Thoracic aorta (tissue), 2 donors: ENCODE data around the gene MEOX1. TPM values are rescaled to one million over a fixed set of nuclear protein-coding genes. Genes with fewer than 3 reads are reported as not detected.
"Not testable (repeated sequence)": the region's sequence is repeated elsewhere in the genome, so short reads cannot be mapped to it uniquely, and the experiment has no call there.

ENCODE experiments used
- ATAC-seq: fragments of 150-250 bp; one replicate; pipeline ENCODE4 v1.8.0; 2017; ENCODE audit warnings: low read depth; ENCODE audit not compliant: insufficient number of reproducible peaks, low FRiP score
- DNase-seq: peaks from one replicate; pipeline ENCODE4 v3.0.0-alpha.2; 2020; ENCODE audit warnings: low spot score
- H3K27ac ChIP-seq, 2 donors: fragments of 200-600 bp; sonication (generic); 1 replicate in 1 of 2; 2 replicates in 1 of 2; pipeline ENCODE4 v1.5.1; 2016; ENCODE audit warnings: mild to moderate bottlenecking in 2 of 2, moderate library complexity in 2 of 2
- H3K27me3 ChIP-seq: fragments of 200-600 bp; sonication (generic); replicated peaks from 2 replicates; pipeline ENCODE4 v1.6.0; 2016; ENCODE audit warnings: mild to moderate bottlenecking; ENCODE audit not compliant: insufficient read depth
- H3K36me3 ChIP-seq: fragments of 200-600 bp; sonication (generic); one replicate; pipeline ENCODE4 v1.5.1; 2016
- H3K4me1 ChIP-seq, 2 donors: fragments of 200-600 bp; sonication (generic); 1 replicate in 1 of 2; 2 replicates in 1 of 2; pipeline versions ENCODE4 v1.5.1 to v1.6.0; 2016; ENCODE audit warnings: low read depth in 2 of 2, mild to moderate bottlenecking in 1 of 2; ENCODE audit not compliant: control insufficient read depth in 1 of 2
- H3K4me3 ChIP-seq: fragments of 200-600 bp; sonication (generic); 2 replicates; pipeline ENCODE4 v1.5.1; 2016; ENCODE audit warnings: mild to moderate bottlenecking
- H3K9me3 ChIP-seq: fragments of 200-600 bp; sonication (generic); 2 replicates; pipeline ENCODE4 v1.5.1; 2016
- total RNA-seq, 2 donors: library from RNA; depleted of rRNA; stranded (reverse); fragments of >200 nt; gene quantifications; one replicate each; pipeline versions ENCODE4 v1.1.0 to v1.2.3, GENCODE V29; 2016
- TF ChIP-seq, protein P1 (sequence below): fragments of 200-600 bp; sonication (generic); IDR thresholded peaks from one replicate; pipeline ENCODE4 v1.5.1; 2019; ENCODE audit warnings: antibody characterized with exemption

MEOX1 gene
- total RNA-seq, 2 donors from 2014 or later: 3.0 to 5.4 TPM

DNA sequence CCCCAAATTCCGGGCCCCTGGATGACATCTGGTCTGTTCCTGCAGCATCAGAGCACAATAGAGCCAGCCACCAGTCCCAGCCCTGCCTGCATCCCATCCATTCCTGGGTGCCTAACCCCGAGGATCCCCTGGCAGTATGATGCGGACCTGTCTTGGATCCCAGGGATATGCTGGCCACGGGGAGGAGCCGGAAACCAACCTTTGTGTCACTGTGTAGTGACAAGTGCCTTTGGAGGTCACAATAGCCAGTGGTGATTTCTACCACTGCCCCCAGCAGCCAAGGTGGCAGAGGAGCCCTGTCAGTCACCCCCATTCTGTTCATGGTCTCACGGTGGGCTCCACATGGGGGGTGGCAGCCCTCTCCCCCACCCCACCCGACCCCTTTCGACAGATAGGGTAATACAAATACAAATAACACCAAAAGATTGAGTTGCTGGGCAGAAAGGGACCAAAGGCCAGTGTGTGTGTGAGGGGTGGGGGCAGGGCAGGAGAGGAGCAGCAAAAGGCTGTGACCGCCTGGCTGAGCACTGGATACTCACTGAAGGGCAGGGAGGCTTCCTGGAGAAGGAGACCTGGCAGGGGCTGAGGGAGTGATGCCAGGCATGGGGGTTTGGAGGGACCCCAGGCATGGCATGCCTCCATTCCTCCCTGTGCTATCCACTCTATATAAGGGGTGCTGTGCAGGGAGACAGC, 29.0 kb upstream of the MEOX1 start:
- TF ChIP-seq, protein P1, sequence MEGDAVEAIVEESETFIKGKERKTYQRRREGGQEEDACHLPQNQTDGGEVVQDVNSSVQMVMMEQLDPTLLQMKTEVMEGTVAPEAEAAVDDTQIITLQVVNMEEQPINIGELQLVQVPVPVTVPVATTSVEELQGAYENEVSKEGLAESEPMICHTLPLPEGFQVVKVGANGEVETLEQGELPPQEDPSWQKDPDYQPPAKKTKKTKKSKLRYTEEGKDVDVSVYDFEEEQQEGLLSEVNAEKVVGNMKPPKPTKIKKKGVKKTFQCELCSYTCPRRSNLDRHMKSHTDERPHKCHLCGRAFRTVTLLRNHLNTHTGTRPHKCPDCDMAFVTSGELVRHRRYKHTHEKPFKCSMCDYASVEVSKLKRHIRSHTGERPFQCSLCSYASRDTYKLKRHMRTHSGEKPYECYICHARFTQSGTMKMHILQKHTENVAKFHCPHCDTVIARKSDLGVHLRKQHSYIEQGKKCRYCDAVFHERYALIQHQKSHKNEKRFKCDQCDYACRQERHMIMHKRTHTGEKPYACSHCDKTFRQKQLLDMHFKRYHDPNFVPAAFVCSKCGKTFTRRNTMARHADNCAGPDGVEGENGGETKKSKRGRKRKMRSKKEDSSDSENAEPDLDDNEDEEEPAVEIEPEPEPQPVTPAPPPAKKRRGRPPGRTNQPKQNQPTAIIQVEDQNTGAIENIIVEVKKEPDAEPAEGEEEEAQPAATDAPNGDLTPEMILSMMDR: no peak
- no peak overlapping the region for H3K4me3 ChIP-seq
- no peaks in the 10 kb centered on the region for H3K36me3 ChIP-seq
- no peaks in the 10 kb centered on the region for H3K27me3 ChIP-seq
- H3K9me3 ChIP-seq: no peaks in the 10 kb centered on the region
- DNase-seq (no peak), ATAC-seq (no peak)
- H3K27ac ChIP-seq: no peak overlapping the region
- H3K4me1 ChIP-seq: peaks cover 10 to 15% of the 10 kb centered on the region in 2 donors

DNA sequence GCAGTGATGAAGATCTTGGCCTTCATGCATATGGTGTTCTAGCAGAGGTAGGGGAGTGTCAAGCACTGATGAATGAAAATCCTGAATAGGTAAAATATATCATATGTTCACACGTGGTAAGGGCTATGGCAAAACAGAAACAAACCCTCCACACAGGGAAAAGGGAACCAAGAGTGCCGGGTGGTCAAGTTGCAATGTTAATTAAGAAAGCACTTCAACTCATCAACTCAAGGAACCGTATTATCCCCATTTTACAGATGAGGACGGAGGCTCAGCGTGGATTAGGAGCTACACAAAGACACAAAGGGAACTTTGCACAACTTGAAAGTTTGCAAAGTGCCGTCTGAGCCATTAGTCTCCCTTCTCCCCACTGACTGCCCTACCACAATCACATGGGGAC, 28.1 kb upstream of the MEOX1 start:
- H3K27ac ChIP-seq: no peak overlapping the region
- TF ChIP-seq, protein P1: no peak

DNA sequence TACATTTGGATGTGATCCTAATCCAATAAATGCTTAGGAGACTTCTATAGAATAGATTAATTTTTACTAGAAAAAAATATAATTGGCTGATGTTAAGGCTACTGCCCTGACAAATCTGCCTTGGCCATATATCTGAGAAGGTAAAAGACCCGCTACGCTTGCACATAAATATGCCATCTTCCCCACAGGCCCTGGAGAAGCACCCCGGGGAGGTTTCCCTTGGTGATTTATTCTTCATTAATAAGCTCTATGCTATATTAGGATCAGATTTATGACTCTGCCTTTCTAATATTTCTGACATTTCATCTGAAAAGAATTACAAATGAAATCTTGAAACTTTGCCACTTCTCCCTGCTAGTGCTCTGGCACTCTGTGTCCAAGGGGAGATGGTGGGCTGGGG, 27.4 kb upstream of the MEOX1 start:
- Histone ChIP-seq H3K9me3 (no peaks in the 10 kb centered on the region), H3K27me3 (no peaks in the 10 kb centered on the region), H3K36me3 (no peaks in the 10 kb centered on the region), H3K4me1 (peaks cover 0 to under 1% of the 10 kb centered on the region in 2 donors), H3K27ac (no peak overlapping the region), H3K4me3 (no peak overlapping the region)
- ATAC-seq: no peak
- DNase-seq: no peak
- TF ChIP-seq, protein P1: no peak

More for the DNA sequence above, 28.1 kb upstream of the MEOX1 start:
- no peak overlapping the region for H3K4me3 ChIP-seq
- no peaks in the 10 kb centered on the region for H3K36me3 ChIP-seq
- no peak for ATAC-seq
- H3K9me3 ChIP-seq: no peaks in the 10 kb centered on the region
- no peaks in the 10 kb centered on the region for H3K27me3 ChIP-seq
- peaks cover 3 to 7% of the 10 kb centered on the region in 2 donors for H3K4me1 ChIP-seq
- no peak for DNase-seq

DNA sequence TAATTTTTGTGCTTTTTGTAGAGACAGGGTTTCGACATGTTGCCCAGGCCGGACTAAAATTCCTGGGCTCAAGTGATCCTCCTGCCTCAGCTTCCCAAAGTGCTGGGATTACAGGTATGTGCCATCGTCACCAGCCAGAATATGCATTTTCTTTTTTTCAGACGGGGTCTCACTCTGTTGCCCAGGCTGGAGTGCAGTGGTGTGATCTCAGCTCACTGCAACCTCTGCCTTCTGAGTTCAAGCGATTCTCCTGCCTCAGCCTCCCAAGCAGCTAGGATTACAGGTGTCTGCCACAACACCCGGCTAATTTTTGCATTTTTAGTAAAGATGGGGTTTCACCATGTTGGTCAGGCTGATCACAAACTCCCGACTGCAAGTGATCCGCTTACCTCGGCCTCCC, 25.2 kb upstream of the MEOX1 start:
- not testable (repeated sequence) for DNase-seq, H3K9me3 ChIP-seq, H3K36me3 ChIP-seq, ATAC-seq, H3K4me3 ChIP-seq, H3K4me1 ChIP-seq, H3K27ac ChIP-seq, H3K27me3 ChIP-seq

DNA sequence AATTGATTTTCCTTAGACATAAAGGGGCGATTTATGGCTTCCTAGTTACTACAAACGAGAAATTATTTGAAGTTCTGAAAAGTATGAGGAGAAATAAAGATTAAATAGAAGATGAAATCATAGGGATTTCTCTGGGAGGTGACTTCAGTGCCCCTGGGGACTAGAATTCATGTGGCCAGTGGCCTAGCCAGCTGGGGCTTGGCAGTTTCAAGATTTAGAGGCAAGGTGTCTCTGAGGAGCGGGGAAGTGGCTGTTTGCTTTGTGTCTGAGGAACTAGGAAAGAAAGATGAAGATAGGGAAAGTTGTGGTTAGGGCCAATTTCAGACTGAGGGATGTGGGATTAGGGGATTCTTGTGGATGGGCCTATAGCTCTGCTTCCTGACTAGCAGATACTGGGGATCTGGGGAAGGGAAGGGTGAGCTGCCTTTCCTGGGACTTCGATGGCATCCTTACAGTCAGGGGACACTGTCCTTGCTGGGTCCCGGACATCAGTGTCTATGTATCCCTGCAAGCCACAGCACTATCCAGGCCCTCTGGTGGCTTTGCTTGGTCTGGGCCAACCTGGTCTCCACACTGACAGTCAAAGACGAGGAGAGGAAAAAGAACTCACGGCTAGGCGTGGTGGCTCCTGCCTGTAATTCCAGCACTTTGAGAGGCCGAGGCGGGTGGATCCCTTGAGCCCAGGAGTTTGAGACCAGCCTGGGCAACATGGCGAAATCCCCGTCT, 22.4 kb upstream of the MEOX1 start:
- TF ChIP-seq, protein P1: no peak
- Histone ChIP-seq H3K27me3 (no peaks in the 10 kb centered on the region), H3K4me1 (no peaks in the 10 kb centered on the region), H3K4me3 (no peak overlapping the region), H3K9me3 (no peaks in the 10 kb centered on the region), H3K36me3 (no peaks in the 10 kb centered on the region), H3K27ac (no peak overlapping the region)
- ATAC-seq (no peak), DNase-seq (no peak)
